LNCaP clone FGC (cell line): ENCODE data around the gene TRIOBP.

Experiments
- DNase-seq: peaks from one replicate; pipeline ENCODE4 v3.0.0-alpha.2; 2011; ENCODE audit warnings: low read depth
- H3K4me3 ChIP-seq: 2 replicates; pipeline ENCODE4 v1.5.1; 2011; ENCODE audit warnings: mild to moderate bottlenecking, low read depth, low read length, control low read depth
- CTCF ChIP-seq: IDR thresholded peaks from 2 replicates; pipeline ENCODE4 v1.5.1; 2012; ENCODE audit warnings: mild to moderate bottlenecking; ENCODE audit not compliant: control insufficient read depth, insufficient read depth; ENCODE audit errors: extremely low read depth

The TRIOBP gene

GRCh38 chr22:37701141-37701786 lies 4.4 kb downstream of the TRIOBP start:
- TF ChIP-seq CTCF: no peak
- no peak overlapping the region for H3K4me3 ChIP-seq
- no peak for DNase-seq

- no peak for DNase-seq
- H3K4me3 ChIP-seq: no peak overlapping the region
- no peak for TF ChIP-seq CTCF
Measured at GRCh38 chr22:37703906-37704305, 7.1 kb downstream of the TRIOBP start.

- H3K4me3 ChIP-seq: no peak overlapping the region
- TF ChIP-seq CTCF: no peak
- DNase-seq: no peak
Measured at GRCh38 chr22:37704645-37705044, 7.8 kb downstream of the TRIOBP start.

GRCh38 chr22:37705205-37705604 lies 8.4 kb downstream of the TRIOBP start:
- H3K4me3 ChIP-seq: no peak overlapping the region
- no peak for TF ChIP-seq CTCF
- DNase-seq: no peak

- H3K4me3 ChIP-seq: no peak overlapping the region
- no peak for TF ChIP-seq CTCF
- DNase-seq: no peak
Measured at GRCh38 chr22:37708580-37709444, 12.0 kb downstream of the TRIOBP start.

- H3K4me3 ChIP-seq: no peak overlapping the region
- no peak for DNase-seq
- no peak for TF ChIP-seq CTCF
Measured at GRCh38 chr22:37709445-37709765, 12.6 kb downstream of the TRIOBP start.
